Osteocyte (in vitro differentiated cells): ENCODE measurements around the gene AFTPH. TPM values are rescaled to one million over a fixed set of nuclear protein-coding genes. Genes with fewer than 3 reads are reported as not detected.

Experiments used
- DNase-seq: peaks from one replicate; pipeline ENCODE4 v3.0.0; 2021; ENCODE audit warnings: mixed read lengths; ENCODE audit not compliant: unreplicated experiment; ENCODE audit errors: extremely low spot score
- H3K27ac Mint-ChIP-seq: one replicate; pipeline ENCODE4 v1.8.0; 2021; ENCODE audit warnings: mild to moderate bottlenecking, mixed read lengths; ENCODE audit not compliant: unreplicated experiment
- H3K27me3 Mint-ChIP-seq: one replicate; pipeline ENCODE4 v1.8.0; 2021; ENCODE audit warnings: mixed read lengths; ENCODE audit not compliant: unreplicated experiment
- H3K36me3 Mint-ChIP-seq: one replicate; pipeline ENCODE4 v1.8.0; 2021; ENCODE audit warnings: mixed read lengths; ENCODE audit not compliant: unreplicated experiment
- H3K4me1 Mint-ChIP-seq: one replicate; pipeline ENCODE4 v1.8.0; 2021; ENCODE audit warnings: mixed read lengths; ENCODE audit not compliant: unreplicated experiment
- H3K4me3 Mint-ChIP-seq: one replicate; pipeline ENCODE4 v1.8.0; 2021; ENCODE audit warnings: mild to moderate bottlenecking, moderate library complexity, mixed read lengths; ENCODE audit not compliant: unreplicated experiment
- H3K9me3 Mint-ChIP-seq: one replicate; pipeline ENCODE4 v1.8.0; 2021; ENCODE audit warnings: mixed read lengths; ENCODE audit not compliant: unreplicated experiment
- total RNA-seq: library from RNA; stranded (reverse); gene quantifications from 2 replicates; pipeline ENCODE4 v1.2.1, GENCODE V29; 2021
- TF ChIP-seq, protein P1 (sequence below): fragments of 200-600 bp; sonication (generic); IDR thresholded peaks from 2 replicates; pipeline ENCODE4 v1.5.0; 2021; ENCODE audit warnings: antibody characterized with exemption, mild to moderate bottlenecking, moderate library complexity

Gene AFTPH
- total RNA-seq, 1 donor from 2014 or later, result 15.5 TPM

DNA sequence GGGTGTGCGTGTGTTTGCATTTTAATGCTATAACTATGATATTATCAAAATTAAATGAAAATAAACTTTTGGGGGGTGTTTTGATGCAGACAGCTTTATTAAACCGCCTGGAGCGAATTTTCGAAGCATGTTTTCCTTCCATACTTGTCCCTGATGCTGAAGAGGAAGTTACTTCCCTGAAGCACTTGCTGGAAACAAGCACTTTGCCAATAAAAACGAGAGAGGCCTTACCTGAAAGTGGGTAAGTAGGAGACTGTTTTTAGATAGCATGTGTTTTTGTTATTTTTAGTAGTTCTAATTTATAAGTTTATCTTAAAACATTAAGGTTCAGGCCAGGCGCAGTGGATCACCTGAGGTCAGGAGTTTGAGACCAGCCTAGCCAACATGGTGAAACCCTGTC lies 43.3 kb downstream of the AFTPH start:
- no peaks in the 10 kb centered on the region for H3K27me3 Mint-ChIP-seq
- peaks cover 17% of the 10 kb centered on the region for H3K4me1 Mint-ChIP-seq
- no peak overlapping the region for H3K27ac Mint-ChIP-seq
- H3K36me3 Mint-ChIP-seq, result peaks cover 17% of the 10 kb centered on the region
- no peak for DNase-seq
- H3K4me3 Mint-ChIP-seq, result no peak overlapping the region
- H3K9me3 Mint-ChIP-seq, result no peaks in the 10 kb centered on the region
- TF ChIP-seq, protein P1, sequence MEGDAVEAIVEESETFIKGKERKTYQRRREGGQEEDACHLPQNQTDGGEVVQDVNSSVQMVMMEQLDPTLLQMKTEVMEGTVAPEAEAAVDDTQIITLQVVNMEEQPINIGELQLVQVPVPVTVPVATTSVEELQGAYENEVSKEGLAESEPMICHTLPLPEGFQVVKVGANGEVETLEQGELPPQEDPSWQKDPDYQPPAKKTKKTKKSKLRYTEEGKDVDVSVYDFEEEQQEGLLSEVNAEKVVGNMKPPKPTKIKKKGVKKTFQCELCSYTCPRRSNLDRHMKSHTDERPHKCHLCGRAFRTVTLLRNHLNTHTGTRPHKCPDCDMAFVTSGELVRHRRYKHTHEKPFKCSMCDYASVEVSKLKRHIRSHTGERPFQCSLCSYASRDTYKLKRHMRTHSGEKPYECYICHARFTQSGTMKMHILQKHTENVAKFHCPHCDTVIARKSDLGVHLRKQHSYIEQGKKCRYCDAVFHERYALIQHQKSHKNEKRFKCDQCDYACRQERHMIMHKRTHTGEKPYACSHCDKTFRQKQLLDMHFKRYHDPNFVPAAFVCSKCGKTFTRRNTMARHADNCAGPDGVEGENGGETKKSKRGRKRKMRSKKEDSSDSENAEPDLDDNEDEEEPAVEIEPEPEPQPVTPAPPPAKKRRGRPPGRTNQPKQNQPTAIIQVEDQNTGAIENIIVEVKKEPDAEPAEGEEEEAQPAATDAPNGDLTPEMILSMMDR, result no peak

DNA sequence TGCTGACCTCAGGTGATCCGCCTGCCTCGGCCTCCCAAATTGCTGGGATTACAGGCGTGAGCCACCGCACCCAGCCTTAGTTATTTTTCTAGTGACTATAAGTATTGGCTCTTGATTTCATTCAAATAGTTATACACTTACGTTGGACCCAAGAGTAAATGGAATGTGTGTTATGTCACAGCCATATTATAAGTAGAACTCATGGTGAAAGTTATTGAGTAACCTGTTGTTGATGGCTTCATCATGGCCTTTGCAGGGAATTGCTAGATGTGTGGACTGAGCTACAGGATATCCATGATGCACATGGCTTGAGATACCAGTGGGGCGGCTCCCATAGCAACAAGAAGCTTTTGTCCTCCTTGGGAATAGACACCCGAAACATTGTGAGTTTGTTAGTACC lies 44.7 kb downstream of the AFTPH start:
- Mint-ChIP-seq H3K9me3 (no peaks in the 10 kb centered on the region), H3K27me3 (no peaks in the 10 kb centered on the region), H3K4me3 (no peak overlapping the region), H3K4me1 (peaks cover 12% of the 10 kb centered on the region), H3K36me3 (peaks cover 24% of the 10 kb centered on the region), H3K27ac (no peak overlapping the region)
- TF ChIP-seq, protein P1, result no peak
- no peak for DNase-seq

DNA sequence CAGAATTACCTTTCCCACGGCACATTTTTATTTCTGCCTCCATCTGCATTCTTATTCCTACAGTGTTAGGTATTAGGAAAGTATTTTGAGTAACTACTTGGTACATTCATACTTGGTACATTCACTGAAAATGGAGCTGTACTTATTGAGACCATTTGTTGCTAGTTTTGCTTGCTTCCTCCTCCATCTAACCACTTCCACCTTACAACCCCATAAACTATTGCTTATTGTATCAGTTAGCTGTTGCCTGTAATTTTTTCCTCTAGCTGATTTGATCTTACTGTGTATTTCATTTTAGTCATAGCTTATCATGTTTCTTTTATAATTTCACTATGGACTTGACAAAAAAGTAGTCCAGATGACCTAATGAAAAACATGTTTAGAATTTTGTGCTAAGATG lies 50.7 kb downstream of the AFTPH start:
- H3K4me1 Mint-ChIP-seq, result no peaks in the 10 kb centered on the region
- DNase-seq, result no peak
- TF ChIP-seq, protein P1, result no peak
- H3K9me3 Mint-ChIP-seq, result no peaks in the 10 kb centered on the region
- no peak overlapping the region for H3K27ac Mint-ChIP-seq
- H3K36me3 Mint-ChIP-seq, result peaks cover 40% of the 10 kb centered on the region
- no peaks in the 10 kb centered on the region for H3K27me3 Mint-ChIP-seq
- no peak overlapping the region for H3K4me3 Mint-ChIP-seq

DNA sequence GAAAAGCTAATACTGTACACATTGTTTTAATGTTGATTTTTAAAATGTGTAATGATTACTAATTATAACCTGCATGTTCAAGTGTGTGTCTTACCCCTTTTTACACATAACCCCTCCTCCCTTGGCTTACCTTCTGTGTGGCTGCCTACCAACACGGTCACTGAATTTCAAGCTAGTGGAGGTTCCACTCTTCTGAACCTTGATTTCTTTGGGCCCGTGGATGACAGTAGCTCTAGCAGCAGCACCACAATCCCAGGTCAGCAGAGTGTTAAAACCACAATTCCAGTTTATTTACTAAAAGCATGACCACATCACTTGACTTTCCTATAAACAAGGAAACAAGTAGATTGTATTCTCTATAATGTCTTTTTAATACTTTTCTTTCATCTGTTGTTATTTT lies 56.9 kb downstream of the AFTPH start:
- no peaks in the 10 kb centered on the region for H3K9me3 Mint-ChIP-seq
- TF ChIP-seq, protein P1, result no peak
- DNase-seq, result no peak
- no peaks in the 10 kb centered on the region for H3K27me3 Mint-ChIP-seq
- H3K36me3 Mint-ChIP-seq, result peaks cover 22% of the 10 kb centered on the region
- no peaks in the 10 kb centered on the region for H3K4me1 Mint-ChIP-seq
- no peak overlapping the region for H3K4me3 Mint-ChIP-seq
- H3K27ac Mint-ChIP-seq, result no peak overlapping the region

DNA sequence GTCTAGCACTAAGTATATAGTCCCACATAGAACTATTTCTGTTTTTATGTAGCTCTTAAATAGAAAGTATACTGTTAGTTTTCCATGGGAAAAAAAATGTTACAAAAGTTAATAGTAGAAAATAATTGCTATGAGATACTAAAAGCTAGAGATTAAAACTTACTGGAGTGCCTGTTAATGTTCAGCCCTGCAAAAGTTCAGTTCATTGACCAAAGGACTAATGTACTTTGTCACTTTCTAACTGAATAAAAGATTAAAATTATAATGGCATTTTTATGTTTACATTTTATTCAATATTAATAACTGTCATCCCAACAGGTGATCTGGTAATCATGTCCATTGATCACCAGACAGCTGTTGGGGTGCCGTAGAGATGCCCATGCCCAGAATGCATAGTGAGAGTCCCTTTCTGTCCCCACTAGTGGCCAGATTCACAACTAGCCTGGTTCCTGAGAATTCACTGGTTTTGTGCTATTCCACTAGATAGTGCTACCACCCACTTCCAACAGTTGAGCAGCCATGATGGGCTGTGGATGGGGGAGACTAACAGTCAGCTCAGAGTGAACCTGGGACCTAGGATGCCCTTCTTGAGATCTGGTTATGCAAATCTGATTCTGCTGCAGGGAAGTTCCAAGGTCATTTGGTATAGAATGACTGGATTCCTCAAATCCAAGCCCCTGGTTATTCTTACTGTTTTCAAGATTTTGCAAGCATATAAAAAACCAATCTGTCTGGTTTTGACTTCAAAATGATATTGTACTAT lies 57.8 kb downstream of the AFTPH start:
- no peak for DNase-seq
- Mint-ChIP-seq H3K9me3 (no peaks in the 10 kb centered on the region), H3K27me3 (no peaks in the 10 kb centered on the region), H3K27ac (no peak overlapping the region), H3K36me3 (peaks cover 23% of the 10 kb centered on the region), H3K4me3 (no peak overlapping the region), H3K4me1 (no peaks in the 10 kb centered on the region)
- TF ChIP-seq, protein P1, result no peak
